GM21360 (cell line): Measurements from ENCODE around the gene HPD.
"Not testable (repeated sequence)": the region's sequence is repeated elsewhere in the genome, so short reads cannot be mapped to it uniquely, and the experiment has no call there.

Source experiments
- ATAC-seq: cut with Tn5 transposase; IDR thresholded peaks from one replicate; pipeline ENCODE4 v1.9.1; 2021; ENCODE audit warnings: mild to moderate bottlenecking, moderate library complexity; ENCODE audit not compliant: unreplicated experiment

Gene HPD

DNA sequence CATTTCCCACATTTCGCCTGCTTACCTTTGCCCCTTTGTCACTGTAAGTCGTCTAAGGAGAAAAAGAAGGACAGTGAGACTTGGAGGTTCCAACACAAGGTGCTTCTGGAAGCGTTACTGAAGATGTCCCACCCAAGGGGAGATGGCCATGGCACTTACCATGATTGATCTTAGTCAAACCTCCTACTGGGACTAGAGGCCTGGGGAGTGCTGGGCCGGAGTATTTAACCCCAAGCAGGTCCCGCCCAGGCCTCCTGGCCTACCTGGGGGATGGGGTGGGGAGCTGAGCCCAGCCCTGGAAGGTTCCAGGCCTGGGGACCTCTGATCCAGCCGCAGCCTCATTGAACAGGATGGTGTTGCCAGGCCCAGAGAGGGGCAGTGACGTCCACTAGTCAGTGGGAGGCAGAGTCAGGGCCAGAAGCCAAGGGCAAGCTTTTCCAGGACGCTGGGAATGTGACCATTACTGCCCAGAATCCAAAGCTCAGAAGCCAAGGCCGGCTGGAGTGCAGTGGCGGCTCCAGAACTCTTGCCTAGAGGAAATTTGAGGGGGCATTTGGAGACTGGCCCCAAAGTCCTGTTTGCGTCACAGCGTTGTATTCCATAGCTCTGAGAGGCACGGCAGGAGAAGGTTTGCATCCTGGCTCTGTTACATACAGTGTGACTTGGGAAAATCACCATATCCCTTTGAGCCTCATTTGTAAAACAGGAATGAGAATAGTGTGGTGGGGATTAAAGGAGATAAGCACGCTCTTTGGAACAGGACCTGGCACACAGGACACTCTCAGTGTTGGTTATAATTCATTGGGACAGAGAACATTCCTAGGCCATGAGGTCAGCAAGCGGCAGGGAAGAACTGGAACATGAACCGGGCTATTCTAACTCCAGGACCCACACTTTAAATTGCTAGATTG, at the start of gene HPD:
Gene HPD (minus strand): TSS at position 198 of the 911 bp plus-strand sequence. CDS start 36 bp downstream, at position 162.
- no peak for ATAC-seq

DNA sequence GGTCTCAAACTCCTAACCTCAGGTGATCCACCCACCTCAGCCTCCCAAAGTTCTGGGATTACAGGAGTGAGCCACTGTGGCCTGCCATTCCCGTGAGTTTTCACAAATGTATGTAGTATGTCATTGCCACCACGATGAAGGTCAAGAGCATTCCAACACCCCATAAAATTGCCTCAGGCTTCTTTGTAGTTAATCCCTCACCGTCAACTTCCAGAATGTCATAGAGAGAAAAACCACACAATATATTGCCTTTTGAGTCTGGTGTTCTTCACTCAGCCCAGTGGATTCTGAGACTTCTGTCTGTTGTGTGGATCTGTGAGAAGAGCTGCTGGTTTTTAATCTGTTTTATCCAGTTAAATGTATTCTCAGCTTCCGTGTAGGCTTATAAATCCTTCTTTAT, 47.1 kb upstream of the HPD start:
- no peak for ATAC-seq

DNA sequence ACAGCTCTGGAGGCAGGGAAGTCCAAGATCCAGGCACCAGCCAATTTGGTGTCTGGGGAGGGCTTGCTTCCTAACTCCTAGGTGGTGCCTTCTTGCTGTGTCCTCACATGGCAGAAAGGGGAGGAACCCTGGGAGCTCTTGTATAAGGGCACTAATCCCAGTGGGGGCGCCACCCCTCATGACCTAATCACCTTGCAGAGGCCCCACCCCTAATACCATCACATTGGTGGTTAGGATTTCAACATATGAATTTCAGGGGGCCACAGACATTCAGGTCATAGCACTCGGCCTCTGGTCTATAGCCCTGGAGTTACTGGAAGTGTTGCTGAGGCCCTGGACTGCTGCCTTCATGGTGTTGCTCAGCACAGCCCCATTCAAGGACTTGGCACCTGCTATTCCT, 44.5 kb upstream of the HPD start:
- ATAC-seq: no peak

DNA sequence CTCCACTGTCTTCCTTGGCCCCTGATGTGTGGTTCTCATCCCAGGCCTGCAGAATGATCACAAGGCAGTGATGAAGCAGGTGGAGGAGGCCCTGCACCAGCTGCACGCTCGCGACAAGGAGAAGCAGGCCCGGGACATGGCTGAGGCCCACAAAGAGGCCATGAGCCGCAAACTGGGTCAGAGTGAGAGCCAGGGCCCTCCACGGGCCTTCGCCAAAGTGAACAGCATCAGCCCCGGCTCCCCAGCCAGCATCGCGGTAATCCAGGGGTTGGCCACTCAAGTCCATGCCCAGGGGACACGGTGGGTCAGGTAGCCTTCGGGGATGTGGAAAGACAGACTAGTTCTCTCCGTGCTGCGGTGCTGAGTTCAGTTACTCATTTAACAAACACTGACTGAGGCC, 40.9 kb upstream of the HPD start:
- ATAC-seq: no peak

DNA sequence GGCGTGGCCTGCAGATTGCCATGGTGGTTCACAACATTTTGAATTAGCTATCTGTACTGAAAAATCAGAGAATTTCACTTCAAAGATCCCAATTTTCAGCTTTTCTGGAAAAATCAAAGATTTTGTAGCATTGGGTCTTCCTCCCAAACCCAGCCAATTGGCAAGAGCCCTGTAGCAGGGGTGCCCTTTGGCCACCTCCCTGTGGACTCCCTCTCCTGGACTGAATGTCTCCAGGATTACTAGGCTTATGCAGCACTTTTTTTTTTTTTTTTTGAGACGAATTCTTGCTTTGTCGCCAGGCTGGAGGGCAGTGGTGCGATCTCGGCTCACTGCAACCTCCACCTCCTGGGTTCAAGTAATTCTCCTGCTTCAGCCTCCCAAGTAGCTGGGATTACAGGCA, 39.6 kb upstream of the HPD start:
- no peak for ATAC-seq

DNA sequence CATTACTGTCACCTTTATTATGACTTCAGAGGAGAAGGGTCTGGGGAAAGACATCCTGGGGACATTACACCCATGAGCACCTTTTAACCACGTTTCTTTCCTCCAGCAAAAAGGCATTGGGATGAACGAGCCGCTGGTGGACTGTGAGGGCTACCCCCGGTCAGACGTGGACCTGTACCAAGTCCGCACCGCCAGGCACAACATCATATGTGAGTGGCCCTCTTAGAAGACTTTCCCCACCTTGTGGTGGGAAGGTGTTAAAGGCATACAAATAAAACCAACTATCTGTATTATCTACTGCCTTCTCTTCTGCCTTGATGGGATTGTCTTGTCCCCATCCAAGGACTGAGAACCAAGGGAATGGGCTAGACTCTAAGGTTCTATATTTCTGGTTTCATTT, 36.0 kb upstream of the HPD start:
- no peak for ATAC-seq

DNA sequence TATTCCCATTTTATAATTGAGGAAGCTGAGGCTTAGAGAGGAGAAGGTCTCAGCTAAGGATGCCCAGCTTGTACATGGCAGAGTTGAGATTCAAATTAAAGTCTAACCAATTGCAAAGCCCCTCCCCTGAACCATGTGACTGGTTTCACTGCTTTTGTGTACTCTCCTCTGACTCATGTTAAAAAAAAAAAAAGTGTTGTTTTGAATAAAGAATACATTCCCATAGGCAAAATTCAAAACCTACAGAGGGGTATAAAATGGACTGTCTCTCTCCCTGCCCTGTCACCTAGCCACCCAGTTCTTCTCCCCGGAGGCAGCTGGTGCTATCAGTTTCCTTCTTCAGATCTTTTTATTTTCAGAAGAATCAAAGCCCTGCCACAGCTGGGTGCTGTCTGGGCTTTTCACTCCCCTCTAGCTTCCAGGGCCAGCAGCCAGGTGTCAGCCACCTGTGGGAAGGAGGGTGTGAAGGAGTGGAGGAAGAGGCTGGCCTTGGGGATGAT, 35.4 kb upstream of the HPD start:
- ATAC-seq: no peak

DNA sequence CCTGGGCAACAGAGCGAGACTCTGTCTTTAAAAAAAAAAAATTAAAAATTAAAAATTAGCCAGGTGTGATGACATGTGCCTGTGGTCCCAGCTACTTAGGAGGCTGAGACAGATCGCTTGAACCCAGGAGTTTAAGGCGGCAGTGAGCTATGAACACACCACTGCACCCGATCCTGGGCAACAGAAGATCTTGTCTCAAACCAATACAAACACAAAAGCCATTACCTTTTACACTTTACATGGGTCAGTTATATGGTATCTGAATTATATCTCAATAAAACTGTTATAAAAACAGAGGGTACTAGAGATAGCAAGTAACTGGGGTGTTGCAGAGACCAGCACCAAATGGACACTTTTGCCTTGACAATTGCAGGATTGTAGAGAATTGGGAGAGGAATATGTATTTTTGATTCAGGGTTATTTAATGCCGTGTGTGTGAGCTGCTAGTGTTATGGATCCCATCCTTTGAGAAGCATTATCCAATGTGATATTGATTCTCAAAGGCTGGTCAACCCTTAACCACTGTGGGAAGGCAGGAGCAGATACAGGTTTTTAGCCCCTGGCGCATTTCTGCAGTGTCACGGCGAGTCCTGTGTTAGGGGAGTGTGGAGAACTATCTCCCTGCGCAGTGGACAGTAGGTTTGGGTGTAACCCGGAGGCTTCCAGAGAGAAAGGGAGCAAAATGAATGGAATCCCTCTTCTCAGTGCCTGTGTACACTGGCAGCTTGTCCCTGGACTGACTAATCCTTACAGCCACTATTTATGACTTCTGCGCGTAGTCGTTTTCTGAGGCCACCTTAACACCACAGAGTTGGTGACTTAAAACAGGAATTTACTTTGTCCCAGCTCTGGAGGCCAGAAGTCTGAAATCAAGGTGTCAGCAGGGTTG, 34.3 kb upstream of the HPD start:
- ATAC-seq: no peak

DNA sequence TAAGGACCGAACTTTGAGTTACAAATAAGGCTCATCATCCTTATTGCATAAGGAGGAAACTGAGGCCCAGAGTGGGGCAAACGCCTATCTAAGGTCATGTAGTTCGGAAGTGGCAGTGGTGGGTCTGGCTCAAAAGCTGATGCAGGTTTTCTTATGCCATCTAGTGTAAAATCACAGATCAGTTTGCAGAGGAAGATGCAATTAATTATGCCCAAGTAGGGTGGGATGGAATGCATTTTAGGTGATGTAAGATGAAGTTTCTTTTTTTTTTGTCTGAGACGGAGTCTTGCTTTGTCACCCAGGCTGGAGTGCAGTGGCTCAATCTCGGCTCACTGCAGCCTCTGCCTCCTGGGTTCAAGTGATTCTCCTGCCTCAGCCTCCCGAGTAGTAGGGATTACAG, 31.0 kb upstream of the HPD start:
- not testable (repeated sequence) for ATAC-seq

DNA sequence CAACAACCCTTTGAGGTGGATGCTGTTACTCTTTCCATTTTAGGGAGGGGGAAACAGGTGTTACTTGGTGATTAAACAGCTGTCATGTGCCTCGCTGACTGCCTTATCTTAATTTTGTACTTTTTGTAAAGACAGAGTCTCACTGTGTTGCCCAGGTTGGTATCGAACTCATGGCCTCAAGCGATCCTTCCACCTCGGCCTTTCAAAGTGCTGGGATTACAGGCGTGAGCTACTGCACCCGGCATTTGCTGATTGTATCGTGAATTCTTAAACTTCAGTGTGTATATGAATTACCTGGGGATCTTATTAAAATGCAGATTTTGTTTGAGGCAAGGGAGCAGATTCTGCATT, 30.6 kb upstream of the HPD start:
- ATAC-seq: no peak

DNA sequence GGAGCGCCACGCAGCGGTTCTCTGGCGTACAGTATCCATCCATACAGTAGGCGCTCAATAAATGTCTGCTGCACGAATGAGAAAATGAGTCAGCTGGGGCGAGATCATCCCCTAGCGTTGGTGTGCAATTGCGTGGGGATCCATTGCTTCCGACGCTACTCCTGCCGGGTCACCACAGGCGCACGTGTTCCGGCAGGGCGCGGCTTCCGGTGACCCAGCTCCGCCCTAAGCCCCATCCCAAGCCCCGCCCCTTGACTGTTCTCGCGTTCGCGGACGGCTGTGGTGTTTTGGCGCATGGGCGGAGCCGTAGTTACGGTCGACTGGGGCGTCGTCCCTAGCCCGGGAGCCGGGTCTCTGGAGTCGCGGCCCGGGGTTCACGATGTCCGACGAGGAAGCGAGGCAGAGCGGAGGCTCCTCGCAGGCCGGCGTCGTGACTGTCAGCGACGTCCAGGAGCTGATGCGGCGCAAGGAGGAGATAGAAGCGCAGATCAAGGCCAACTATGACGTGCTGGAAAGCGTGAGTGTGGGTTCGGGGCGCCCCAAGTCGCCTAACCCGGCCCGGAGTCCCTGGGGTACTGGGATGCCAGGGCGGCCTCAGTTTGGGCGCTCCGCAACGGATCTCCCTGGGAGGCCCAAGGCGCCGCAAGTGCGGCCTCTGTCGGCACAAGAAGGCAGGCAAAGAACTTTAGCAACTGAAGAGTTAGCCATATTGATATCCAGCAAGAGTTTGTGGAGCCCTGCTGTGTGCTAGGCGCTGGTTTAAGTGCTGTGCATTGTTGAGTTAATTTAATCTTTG, 30.0 kb upstream of the HPD start, which contains the start of gene PSMD9:
Gene PSMD9 (plus strand): TSS at position 313 of the 796 bp plus-strand sequence. CDS start 67 bp downstream, at position 380.
- ATAC-seq: peak; percentile 89

DNA sequence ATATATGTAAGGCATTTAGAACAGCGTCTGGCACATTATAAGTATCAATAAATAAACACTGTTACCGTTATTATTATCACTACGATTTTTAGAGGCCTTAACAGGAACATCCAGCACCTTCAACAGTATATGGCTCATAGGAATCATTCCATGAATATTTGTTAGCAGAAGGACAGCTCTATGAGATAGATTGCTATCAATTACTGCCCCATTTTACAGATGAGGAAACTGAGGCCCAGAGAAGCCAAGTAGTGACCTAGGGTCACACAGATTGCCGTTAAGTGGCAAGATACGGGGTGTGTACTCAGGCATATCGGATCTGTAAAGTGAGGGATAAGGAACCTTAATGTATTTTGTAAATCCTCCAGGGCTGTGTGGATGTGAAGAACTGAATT, 29.4 kb upstream of the HPD start:
- no peak for ATAC-seq

DNA sequence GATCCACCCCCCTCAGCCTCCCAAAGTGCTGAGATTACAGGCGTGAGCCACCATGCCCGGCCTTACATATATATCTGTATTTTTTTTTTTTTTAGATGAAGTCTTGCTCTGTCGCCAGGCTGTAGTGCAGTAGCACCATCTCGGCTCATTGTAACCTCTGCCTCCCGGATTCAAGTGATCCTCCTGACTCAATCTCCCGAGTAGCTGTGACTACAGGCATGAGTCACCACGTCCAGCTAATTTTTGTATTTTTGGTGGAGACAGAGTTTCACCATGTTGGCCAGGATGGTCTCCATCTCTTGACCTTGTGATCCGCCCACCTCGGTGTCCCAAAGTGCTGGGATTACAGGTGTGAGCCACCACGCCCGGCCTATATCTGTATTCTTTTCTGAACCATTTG, 26.5 kb upstream of the HPD start:
- not testable (repeated sequence) for ATAC-seq

DNA sequence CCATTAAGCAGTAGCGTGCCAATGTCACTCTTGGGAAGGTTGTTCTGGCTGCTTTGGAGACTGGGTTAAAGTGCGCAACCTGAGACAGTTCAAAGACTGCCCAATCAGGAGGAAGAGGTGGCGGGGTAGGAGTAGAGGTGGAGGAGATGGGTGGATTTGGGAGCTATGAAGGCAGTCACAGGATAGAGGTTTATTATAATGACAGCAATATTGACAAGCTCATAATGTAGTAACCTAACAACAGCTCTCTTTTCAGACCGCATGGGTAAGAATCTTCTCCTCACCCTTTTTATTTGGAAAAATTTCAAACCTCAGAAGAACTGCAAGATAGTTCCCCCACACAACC, 24.6 kb upstream of the HPD start:
- ATAC-seq: no peak

DNA sequence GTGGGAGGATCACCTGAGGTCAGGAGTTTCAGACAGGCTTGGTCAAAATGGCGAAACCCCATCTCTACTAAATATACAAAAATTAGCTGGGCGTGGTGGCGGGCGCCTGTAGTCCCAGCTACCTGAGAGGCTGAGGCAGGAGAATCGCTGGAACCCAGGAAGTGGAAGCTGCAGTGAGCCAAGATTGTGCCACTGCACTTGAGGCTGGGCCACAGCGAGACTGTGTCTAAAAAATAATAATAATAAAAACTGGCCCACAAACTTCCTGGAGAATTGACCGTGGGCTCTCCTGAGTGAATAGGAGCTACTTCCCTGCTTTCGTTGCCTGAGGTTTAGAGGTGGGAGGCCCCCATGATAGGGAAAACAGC, 17.4 kb upstream of the HPD start:
- not testable (repeated sequence) for ATAC-seq

DNA sequence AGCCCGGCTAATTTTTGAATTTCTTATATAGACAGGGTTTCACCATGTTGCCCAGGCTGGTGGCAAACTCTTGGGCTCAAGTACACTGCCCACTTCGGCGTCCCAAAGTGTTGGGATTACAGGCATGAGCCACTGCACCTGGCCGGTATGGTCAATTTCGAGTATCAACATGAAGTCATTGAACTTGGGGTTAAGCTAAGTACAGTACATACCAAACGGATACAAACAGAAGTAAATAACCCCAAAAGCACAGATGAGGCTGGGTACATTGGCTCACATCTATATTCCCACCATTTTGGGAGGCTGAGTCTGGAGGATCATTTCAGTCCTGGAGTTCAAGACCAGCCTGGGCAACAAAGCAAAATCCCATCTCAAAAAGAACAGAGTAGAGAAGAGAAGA, 16.9 kb upstream of the HPD start:
- no peak for ATAC-seq

DNA sequence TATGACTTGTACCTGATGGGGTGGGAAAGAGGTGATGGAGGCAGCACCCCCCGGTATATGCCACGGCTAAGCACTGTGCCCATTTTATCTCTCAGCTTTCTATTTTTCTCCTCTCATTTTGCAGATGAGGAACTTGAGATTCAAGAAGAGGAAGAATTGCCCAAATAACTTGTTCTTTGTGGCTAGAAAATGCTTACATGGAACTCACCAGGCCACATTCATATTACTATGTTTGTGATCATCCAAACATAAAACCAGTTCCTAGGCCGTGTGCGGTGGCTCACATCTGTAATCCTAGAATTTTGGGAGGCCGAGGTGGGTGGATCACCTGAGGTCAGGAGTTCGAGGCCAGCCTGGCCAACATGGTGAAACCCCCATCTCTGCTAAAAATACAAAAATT, 15.4 kb upstream of the HPD start:
- no peak for ATAC-seq

DNA sequence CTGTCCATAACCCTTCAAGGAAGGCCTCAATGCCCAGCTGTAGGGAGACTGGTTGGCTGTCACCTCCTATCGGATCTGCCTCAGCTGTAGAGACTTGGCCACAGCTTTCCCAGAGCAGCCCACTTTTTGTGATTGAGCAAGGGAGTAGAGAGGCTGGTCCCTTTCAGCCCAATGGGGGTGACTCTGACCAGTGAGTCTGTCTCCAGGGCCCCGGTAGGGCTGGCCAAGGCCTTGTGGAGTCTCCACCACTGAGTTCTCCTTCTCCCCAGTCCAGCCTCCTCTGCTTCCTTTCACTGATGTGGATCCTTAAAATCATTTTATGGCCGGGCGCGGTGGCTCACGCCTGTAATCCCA, 14.5 kb upstream of the HPD start:
- no peak for ATAC-seq

DNA sequence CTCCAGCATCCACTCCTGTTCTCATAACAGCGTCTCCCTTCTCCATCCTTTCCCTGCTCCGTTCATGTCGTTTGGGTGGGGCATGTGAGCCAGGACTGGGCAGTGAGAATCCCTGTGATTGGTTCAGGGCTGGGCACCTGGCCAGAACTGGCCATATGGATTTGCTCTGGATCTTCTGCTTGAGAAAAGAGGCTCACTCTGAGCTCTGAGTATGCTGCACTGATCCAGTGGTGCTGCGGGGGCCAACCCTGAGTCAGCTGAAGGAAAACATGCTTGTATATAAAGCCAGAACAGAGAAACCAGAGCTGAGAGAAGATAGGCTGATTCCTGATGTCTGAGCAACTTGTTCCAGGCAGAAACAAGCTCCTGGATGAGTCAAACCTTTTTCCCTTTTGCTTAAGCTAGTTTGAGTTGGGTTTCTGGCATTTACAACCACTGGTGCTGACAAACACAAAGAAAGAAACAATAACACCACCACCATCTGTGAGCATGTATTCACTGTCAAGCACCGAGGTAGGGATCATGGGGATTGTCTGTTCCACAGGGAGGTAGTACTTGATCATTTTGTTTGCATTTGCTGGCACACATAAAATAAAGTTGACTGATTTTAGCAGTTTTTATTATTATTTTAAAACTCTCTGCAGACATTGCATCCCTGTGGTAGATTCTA, 14.0 kb upstream of the HPD start:
- ATAC-seq: no peak

DNA sequence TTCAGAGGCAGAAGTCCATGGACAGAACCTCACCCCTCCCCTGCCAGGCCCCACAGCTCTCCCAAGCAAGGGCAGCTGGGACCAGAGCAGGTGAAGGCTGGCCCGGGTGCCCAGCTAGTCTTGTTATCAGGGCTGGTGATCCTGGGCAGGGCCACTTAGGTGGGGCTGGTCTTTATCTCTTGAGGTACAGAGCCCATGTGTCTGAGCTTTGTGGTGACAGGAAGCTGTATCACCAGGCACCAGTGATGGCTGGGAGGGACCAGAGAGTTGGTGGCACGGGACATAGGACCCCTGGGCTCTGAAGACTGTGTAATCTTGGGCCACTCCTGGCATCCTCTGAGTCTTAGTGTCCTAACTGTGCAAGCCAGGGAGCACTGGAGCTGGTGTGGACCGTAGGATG, 12.8 kb upstream of the HPD start:
- ATAC-seq: no peak

DNA sequence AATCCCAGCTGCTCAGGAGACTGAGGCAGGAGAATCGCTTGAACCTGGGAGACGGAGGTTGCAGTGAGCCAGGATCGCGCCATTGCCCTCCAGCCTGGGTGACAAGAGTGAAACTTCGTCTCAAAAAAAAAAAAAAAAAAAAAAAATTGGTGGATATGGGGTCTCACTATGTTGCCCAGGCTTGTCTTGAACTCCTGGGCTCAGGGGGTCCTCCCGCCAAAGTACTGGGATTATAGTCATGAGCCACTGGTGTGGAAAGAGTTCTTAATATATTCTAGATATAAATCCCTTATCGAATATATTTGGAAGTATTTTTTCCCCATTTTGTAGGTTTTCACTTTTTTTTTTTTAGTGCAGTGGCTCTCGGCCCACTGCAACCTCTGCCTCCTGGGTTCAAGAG, 10.6 kb upstream of the HPD start:
- not testable (repeated sequence) for ATAC-seq
